B cell (primary cell): ENCODE results near the gene WDR1.

ENCODE experiments used
- EZH2 ChIP-seq: IDR thresholded peaks from 2 replicates; pipeline ENCODE4 v1.6.1; 2012; ENCODE audit warnings: borderline replicate concordance, low read depth, mild to moderate bottlenecking, moderate library complexity, low read length; ENCODE audit not compliant: insufficient read depth, poor library complexity, severe bottlenecking
- TF ChIP-seq, protein P1 (sequence below): fragments of 200-600 bp; IDR thresholded peaks from one replicate; pipeline ENCODE4 v1.8.0; 2022; ENCODE audit warnings: antibody characterized with exemption, mild to moderate bottlenecking

DNA sequence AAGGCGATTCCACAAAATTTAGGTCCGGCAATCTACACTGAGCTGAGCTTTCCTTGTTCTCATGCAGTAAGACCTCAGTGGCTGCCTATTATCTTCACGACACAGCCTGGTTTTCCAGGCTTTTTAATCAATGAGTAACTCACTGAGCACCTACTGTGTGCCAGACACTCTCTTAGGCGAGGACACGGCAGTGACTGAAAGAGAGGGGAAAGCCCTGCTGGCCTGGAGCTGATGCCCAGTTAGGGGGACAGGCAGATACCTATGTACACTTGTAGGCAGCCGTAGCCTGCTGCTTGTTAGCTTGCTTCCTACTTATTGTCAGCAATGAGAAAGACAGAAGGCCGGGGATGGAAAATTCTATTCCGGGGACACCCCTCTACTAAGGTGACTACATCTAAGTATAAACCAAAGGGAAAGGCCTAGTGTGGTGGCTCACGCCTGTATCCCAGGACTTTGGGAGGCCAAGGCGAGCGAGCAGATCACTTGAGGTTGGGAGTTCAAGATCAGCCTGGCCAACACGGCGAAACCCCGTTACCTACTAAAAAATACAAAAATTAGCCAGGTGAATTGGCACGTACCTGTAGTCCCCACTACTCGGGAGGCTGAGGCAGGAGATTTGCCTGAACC lies 3.8 kb downstream of the WDR1 start:
- TF ChIP-seq EZH2, result no peak
- TF ChIP-seq, protein P1, sequence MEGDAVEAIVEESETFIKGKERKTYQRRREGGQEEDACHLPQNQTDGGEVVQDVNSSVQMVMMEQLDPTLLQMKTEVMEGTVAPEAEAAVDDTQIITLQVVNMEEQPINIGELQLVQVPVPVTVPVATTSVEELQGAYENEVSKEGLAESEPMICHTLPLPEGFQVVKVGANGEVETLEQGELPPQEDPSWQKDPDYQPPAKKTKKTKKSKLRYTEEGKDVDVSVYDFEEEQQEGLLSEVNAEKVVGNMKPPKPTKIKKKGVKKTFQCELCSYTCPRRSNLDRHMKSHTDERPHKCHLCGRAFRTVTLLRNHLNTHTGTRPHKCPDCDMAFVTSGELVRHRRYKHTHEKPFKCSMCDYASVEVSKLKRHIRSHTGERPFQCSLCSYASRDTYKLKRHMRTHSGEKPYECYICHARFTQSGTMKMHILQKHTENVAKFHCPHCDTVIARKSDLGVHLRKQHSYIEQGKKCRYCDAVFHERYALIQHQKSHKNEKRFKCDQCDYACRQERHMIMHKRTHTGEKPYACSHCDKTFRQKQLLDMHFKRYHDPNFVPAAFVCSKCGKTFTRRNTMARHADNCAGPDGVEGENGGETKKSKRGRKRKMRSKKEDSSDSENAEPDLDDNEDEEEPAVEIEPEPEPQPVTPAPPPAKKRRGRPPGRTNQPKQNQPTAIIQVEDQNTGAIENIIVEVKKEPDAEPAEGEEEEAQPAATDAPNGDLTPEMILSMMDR, result no peak
